GM23338 (cell line): ENCODE results near the gene FAM171A1. TPM values are rescaled to one million over a fixed set of nuclear protein-coding genes. Genes with fewer than 3 reads are reported as not detected.

Source experiments
- ATAC-seq: fragments of 200-7000 bp; cut with Tn5 transposase; 3 replicates; pipeline ENCODE4 v1.9.1; 2020
- DNase-seq: peaks from one replicate; pipeline ENCODE4 v3.0.0-alpha.2; 2015; ENCODE audit warnings: low spot score
- H2AFZ ChIP-seq: fragments of 200-600 bp; sonication (generic); 2 replicates; pipeline ENCODE4 v1.8.0; 2016; ENCODE audit warnings: antibody characterized with exemption, mild to moderate bottlenecking, moderate library complexity
- H3F3A ChIP-seq: fragments of 200-600 bp; sonication (generic); replicated peaks from 2 replicates; pipeline ENCODE4 v1.8.0; 2017; ENCODE audit warnings: antibody characterized with exemption, mixed run types, low read depth
- H3K27ac ChIP-seq: fragments of 200-600 bp; sonication (generic); 2 replicates; pipeline ENCODE4 v1.6.1; 2016; ENCODE audit warnings: low read depth
- H3K27me3 ChIP-seq: fragments of 200-600 bp; sonication (generic); 2 replicates; pipeline ENCODE4 v1.8.0; 2016; ENCODE audit warnings: mild to moderate bottlenecking, mixed run types, moderate library complexity; ENCODE audit not compliant: insufficient read depth
- H3K36me3 ChIP-seq: fragments of 200-600 bp; sonication (generic); 2 replicates; pipeline ENCODE4 v1.8.0; 2016; ENCODE audit warnings: mild to moderate bottlenecking; ENCODE audit not compliant: insufficient read depth
- H3K4me1 ChIP-seq: fragments of 200-600 bp; sonication (generic); 2 replicates; pipeline ENCODE4 v1.8.0; 2016; ENCODE audit warnings: mild to moderate bottlenecking, moderate library complexity; ENCODE audit not compliant: insufficient read depth
- H3K4me2 ChIP-seq: fragments of 200-600 bp; sonication (generic); 2 replicates; pipeline ENCODE4 v1.7.1; 2017; ENCODE audit warnings: mixed run types
- H3K4me3 ChIP-seq: fragments of 200-600 bp; sonication (generic); 2 replicates; pipeline ENCODE4 v1.6.1; 2016; ENCODE audit warnings: mixed run types
- H3K79me2 ChIP-seq: fragments of 200-600 bp; sonication (generic); replicated peaks from 2 replicates; pipeline ENCODE4 v1.8.0; 2017; ENCODE audit warnings: mild to moderate bottlenecking; ENCODE audit not compliant: insufficient read depth
- H3K9me2 ChIP-seq: fragments of 200-600 bp; sonication (generic); 2 replicates; pipeline ENCODE4 v1.8.0; 2017; ENCODE audit not compliant: insufficient read depth
- H4K20me1 ChIP-seq: fragments of 200-600 bp; sonication (generic); replicated peaks from 2 replicates; pipeline ENCODE4 v1.8.0; 2017; ENCODE audit warnings: mild to moderate bottlenecking; ENCODE audit not compliant: insufficient read depth
- H3K27ac Mint-ChIP-seq: 2 replicates; pipeline ENCODE4 v1.8.0; 2020; ENCODE audit warnings: inconsistent platforms, mild to moderate bottlenecking, moderate library complexity, mixed read lengths
- H3K27me3 Mint-ChIP-seq: 3 replicates; pipeline ENCODE4 v1.8.0; 2022; ENCODE audit warnings: low read depth, mild to moderate bottlenecking, moderate library complexity, mixed read lengths, inconsistent platforms; ENCODE audit not compliant: insufficient read depth, poor library complexity
- H3K36me3 Mint-ChIP-seq: 3 replicates; pipeline ENCODE4 v1.8.0; 2021; ENCODE audit warnings: low read depth, mild to moderate bottlenecking, inconsistent platforms, moderate library complexity, mixed read lengths
- H3K4me1 Mint-ChIP-seq: 3 replicates; pipeline ENCODE4 v1.8.0; 2020; ENCODE audit warnings: mild to moderate bottlenecking, inconsistent platforms, mixed read lengths
- H3K4me3 Mint-ChIP-seq: 3 replicates; pipeline ENCODE4 v1.8.0; 2021; ENCODE audit warnings: moderate library complexity, mild to moderate bottlenecking, inconsistent platforms, mixed read lengths
- H3K9me3 Mint-ChIP-seq: 3 replicates; pipeline ENCODE4 v1.8.0; 2020; ENCODE audit warnings: moderate library complexity, mild to moderate bottlenecking, inconsistent platforms, mixed read lengths
- EZH2phosphoT487 ChIP-seq: fragments of 200-600 bp; sonication (generic); IDR thresholded peaks from one replicate; pipeline ENCODE4 v1.8.1; 2018; ENCODE audit warnings: antibody characterized with exemption; ENCODE audit not compliant: unreplicated experiment
- JUNB ChIP-seq: IDR thresholded peaks from one replicate; pipeline ENCODE4 v1.6.1; 2016; ENCODE audit warnings: antibody characterized with exemption; ENCODE audit not compliant: unreplicated experiment
- NANOG ChIP-seq: IDR thresholded peaks from 2 replicates; pipeline ENCODE4 v1.6.1; 2016; ENCODE audit warnings: antibody characterized with exemption, borderline replicate concordance
- POLR2AphosphoS5 ChIP-seq: IDR thresholded peaks from 2 replicates; pipeline ENCODE4 v1.6.1; 2016; ENCODE audit warnings: antibody characterized with exemption, low read depth
- STAT1 ChIP-seq: IDR thresholded peaks from one replicate; pipeline ENCODE4 v1.6.1; 2016; ENCODE audit warnings: antibody characterized with exemption; ENCODE audit not compliant: unreplicated experiment
- ZNF114 ChIP-seq: fragments of 250-450 bp; sonication (Bioruptor Pico); IDR thresholded peaks from 2 replicates; pipeline ENCODE4 v1.5.0; 2020; ENCODE audit warnings: mild to moderate bottlenecking, moderate library complexity
- ZNF331 ChIP-seq: fragments of 250-450 bp; sonication (Bioruptor Pico); IDR thresholded peaks from 2 replicates; pipeline ENCODE4 v1.5.0; 2020; ENCODE audit warnings: low read depth, mild to moderate bottlenecking, moderate library complexity
- polyA plus RNA-seq: library from polyadenylated mRNA; unstranded; fragments of >200 nt; fragmentation: Nextera tagmentation; extraction: Ambion mirVana; gene quantifications from 2 replicates; pipeline ENCODE4 v1.2.1, GENCODE V29; 2016
- total RNA-seq: library from RNA; depleted of rRNA; stranded (reverse); fragments of >200 nt; shearing (Covaris generic); gene quantifications from 2 replicates; pipeline ENCODE4 v1.2.3, GENCODE V29; 2014
- TF ChIP-seq, protein P1 (sequence below): fragments of 250-450 bp; sonication (Bioruptor Pico); IDR thresholded peaks from 2 replicates; pipeline ENCODE4 v1.5.0; 2020; ENCODE audit warnings: mild to moderate bottlenecking, moderate library complexity
- TF ChIP-seq, protein P2 (sequence below), 2 experiments: fragments of 200-600 bp in 1 of 2; sonication (generic) in 1 of 2; conservative IDR thresholded peaks; 2 replicates each; pipeline versions ENCODE4 v1.5.1 to v1.6.1; 2016 to 2017; ENCODE audit warnings: antibody characterized with exemption in 2 of 2, low read depth in 2 of 2, mild to moderate bottlenecking in 2 of 2, moderate library complexity in 1 of 2
- TF ChIP-seq, protein P3 (sequence below): IDR thresholded peaks from one replicate; pipeline ENCODE4 v1.6.1; 2018; ENCODE audit warnings: antibody characterized with exemption; ENCODE audit not compliant: unreplicated experiment
- TF ChIP-seq, protein P4 (sequence below): IDR thresholded peaks from 2 replicates; pipeline ENCODE4 v1.6.1; 2016; ENCODE audit warnings: antibody characterized with exemption

FAM171A1 gene
- total and polyA plus RNA-seq, 2 experiments from 2014 or later, result 11.3 to 32.2 TPM

DNA sequence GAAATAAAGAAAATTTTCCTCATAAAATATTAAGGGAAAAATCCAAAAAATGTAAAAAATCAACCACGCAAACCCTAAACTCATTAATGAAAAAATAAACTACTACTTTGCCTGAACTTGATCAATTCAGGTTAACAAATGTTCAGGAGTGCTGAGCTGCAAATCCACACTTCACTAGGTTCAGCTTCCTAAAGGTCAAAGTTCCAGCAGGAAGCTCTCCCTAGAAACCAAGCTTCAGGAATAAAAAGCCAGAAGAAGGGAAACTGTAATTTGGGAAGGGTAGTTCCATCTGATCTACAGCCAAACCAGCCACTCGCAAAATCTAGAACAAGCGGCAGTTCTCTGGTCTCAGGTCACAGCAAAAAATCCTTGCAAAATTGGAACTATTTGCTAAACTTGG, 194.8 kb downstream of the FAM171A1 start (continued):
- TF ChIP-seq, protein P1, sequence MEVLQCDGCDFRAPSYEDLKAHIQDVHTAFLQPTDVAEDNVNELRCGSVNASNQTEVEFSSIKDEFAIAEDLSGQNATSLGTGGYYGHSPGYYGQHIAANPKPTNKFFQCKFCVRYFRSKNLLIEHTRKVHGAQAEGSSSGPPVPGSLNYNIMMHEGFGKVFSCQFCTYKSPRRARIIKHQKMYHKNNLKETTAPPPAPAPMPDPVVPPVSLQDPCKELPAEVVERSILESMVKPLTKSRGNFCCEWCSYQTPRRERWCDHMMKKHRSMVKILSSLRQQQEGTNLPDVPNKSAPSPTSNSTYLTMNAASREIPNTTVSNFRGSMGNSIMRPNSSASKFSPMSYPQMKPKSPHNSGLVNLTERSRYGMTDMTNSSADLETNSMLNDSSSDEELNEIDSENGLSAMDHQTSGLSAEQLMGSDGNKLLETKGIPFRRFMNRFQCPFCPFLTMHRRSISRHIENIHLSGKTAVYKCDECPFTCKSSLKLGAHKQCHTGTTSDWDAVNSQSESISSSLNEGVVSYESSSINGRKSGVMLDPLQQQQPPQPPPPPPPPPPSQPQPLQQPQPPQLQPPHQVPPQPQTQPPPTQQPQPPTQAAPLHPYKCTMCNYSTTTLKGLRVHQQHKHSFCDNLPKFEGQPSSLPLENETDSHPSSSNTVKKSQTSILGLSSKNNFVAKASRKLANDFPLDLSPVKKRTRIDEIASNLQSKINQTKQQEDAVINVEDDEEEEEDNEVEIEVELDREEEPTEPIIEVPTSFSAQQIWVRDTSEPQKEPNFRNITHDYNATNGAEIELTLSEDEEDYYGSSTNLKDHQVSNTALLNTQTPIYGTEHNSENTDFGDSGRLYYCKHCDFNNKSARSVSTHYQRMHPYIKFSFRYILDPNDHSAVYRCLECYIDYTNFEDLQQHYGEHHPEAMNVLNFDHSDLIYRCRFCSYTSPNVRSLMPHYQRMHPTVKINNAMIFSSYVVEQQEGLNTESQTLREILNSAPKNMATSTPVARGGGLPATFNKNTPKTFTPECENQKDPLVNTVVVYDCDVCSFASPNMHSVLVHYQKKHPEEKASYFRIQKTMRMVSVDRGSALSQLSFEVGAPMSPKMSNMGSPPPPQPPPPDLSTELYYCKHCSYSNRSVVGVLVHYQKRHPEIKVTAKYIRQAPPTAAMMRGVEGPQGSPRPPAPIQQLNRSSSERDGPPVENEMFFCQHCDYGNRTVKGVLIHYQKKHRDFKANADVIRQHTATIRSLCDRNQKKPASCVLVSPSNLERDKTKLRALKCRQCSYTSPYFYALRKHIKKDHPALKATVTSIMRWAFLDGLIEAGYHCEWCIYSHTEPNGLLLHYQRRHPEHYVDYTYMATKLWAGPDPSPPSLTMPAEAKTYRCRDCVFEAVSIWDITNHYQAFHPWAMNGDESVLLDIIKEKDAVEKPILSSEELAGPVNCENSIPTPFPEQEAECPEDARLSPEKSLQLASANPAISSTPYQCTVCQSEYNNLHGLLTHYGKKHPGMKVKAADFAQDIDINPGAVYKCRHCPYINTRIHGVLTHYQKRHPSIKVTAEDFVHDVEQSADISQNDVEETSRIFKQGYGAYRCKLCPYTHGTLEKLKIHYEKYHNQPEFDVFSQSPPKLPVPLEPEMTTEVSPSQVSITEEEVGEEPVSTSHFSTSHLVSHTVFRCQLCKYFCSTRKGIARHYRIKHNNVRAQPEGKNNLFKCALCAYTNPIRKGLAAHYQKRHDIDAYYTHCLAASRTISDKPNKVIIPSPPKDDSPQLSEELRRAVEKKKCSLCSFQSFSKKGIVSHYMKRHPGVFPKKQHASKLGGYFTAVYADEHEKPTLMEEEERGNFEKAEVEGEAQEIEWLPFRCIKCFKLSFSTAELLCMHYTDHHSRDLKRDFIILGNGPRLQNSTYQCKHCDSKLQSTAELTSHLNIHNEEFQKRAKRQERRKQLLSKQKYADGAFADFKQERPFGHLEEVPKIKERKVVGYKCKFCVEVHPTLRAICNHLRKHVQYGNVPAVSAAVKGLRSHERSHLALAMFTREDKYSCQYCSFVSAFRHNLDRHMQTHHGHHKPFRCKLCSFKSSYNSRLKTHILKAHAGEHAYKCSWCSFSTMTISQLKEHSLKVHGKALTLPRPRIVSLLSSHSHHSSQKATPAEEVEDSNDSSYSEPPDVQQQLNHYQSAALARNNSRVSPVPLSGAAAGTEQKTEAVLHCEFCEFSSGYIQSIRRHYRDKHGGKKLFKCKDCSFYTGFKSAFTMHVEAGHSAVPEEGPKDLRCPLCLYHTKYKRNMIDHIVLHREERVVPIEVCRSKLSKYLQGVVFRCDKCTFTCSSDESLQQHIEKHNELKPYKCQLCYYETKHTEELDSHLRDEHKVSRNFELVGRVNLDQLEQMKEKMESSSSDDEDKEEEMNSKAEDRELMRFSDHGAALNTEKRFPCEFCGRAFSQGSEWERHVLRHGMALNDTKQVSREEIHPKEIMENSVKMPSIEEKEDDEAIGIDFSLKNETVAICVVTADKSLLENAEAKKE (CRISPR knock-in tag), result no peak
- TF ChIP-seq STAT1, result no peak
- TF ChIP-seq, protein P2, sequence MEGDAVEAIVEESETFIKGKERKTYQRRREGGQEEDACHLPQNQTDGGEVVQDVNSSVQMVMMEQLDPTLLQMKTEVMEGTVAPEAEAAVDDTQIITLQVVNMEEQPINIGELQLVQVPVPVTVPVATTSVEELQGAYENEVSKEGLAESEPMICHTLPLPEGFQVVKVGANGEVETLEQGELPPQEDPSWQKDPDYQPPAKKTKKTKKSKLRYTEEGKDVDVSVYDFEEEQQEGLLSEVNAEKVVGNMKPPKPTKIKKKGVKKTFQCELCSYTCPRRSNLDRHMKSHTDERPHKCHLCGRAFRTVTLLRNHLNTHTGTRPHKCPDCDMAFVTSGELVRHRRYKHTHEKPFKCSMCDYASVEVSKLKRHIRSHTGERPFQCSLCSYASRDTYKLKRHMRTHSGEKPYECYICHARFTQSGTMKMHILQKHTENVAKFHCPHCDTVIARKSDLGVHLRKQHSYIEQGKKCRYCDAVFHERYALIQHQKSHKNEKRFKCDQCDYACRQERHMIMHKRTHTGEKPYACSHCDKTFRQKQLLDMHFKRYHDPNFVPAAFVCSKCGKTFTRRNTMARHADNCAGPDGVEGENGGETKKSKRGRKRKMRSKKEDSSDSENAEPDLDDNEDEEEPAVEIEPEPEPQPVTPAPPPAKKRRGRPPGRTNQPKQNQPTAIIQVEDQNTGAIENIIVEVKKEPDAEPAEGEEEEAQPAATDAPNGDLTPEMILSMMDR (conservative IDR thresholded peaks at IDR 0.05; ENCODE audit: low read depth in 2 of 2), result no peak

DNA sequence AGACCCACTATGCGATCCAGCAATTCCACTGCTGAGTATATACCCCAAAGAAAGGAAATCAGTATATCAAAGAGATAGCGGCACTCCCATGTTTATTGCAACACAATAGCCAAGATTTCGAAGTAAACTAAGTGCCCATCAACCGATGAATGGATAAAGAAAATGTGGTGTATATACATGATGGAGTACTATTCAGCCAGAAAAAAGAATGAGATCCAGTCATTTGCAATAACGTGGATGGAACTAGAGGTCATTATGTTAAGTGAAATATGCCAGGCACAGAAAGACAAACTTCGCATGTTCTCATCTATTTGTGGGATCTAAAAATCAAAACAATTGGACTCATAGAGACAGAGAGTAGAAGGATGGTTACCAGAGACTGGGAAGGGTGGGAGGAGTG, 195.5 kb downstream of the FAM171A1 start:
- Histone ChIP-seq H3K4me2 (no peak overlapping the region), H3K4me3 (no peak overlapping the region), H4K20me1 (no peaks in the 10 kb centered on the region), H3K9me2 (no peaks in the 10 kb centered on the region), H2AFZ (no peak overlapping the region), H3K4me1 (no peaks in the 10 kb centered on the region), H3K36me3 (no peaks in the 10 kb centered on the region), H3K27ac (no peak overlapping the region), H3F3A (no peaks in the 10 kb centered on the region), H3K27me3 (no peaks in the 10 kb centered on the region), H3K79me2 (no peaks in the 10 kb centered on the region)
- Mint-ChIP-seq H3K27me3 (no peaks in the 10 kb centered on the region), H3K4me3 (no peak overlapping the region), H3K9me3 (no peaks in the 10 kb centered on the region), H3K36me3 (no peaks in the 10 kb centered on the region), H3K4me1 (no peaks in the 10 kb centered on the region), H3K27ac (no peak overlapping the region)
- no peak for ATAC-seq
- DNase-seq, result no peak
- TF ChIP-seq STAT1 (no peak), NANOG (no peak), JUNB (no peak), POLR2AphosphoS5 (no peak), ZNF331 (CRISPR knock-in tag) (no peak), EZH2phosphoT487 (no peak), ZNF114 (CRISPR knock-in tag) (no peak)
- TF ChIP-seq, protein P3, sequence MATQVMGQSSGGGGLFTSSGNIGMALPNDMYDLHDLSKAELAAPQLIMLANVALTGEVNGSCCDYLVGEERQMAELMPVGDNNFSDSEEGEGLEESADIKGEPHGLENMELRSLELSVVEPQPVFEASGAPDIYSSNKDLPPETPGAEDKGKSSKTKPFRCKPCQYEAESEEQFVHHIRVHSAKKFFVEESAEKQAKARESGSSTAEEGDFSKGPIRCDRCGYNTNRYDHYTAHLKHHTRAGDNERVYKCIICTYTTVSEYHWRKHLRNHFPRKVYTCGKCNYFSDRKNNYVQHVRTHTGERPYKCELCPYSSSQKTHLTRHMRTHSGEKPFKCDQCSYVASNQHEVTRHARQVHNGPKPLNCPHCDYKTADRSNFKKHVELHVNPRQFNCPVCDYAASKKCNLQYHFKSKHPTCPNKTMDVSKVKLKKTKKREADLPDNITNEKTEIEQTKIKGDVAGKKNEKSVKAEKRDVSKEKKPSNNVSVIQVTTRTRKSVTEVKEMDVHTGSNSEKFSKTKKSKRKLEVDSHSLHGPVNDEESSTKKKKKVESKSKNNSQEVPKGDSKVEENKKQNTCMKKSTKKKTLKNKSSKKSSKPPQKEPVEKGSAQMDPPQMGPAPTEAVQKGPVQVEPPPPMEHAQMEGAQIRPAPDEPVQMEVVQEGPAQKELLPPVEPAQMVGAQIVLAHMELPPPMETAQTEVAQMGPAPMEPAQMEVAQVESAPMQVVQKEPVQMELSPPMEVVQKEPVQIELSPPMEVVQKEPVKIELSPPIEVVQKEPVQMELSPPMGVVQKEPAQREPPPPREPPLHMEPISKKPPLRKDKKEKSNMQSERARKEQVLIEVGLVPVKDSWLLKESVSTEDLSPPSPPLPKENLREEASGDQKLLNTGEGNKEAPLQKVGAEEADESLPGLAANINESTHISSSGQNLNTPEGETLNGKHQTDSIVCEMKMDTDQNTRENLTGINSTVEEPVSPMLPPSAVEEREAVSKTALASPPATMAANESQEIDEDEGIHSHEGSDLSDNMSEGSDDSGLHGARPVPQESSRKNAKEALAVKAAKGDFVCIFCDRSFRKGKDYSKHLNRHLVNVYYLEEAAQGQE, result no peak
- TF ChIP-seq, protein P4, sequence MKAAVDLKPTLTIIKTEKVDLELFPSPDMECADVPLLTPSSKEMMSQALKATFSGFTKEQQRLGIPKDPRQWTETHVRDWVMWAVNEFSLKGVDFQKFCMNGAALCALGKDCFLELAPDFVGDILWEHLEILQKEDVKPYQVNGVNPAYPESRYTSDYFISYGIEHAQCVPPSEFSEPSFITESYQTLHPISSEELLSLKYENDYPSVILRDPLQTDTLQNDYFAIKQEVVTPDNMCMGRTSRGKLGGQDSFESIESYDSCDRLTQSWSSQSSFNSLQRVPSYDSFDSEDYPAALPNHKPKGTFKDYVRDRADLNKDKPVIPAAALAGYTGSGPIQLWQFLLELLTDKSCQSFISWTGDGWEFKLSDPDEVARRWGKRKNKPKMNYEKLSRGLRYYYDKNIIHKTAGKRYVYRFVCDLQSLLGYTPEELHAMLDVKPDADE, result no peak
- TF ChIP-seq, protein P2 (conservative IDR thresholded peaks at IDR 0.05; ENCODE audit: low read depth in 2 of 2), result no peak
